GM18499 (cell line): ENCODE measurements around the gene SCAMP5.
A peak's percentile ranks its signal among the peaks of the same experiment; 100 is the strongest.

Source experiments
- ATAC-seq: cut with Tn5 transposase; IDR thresholded peaks from one replicate; pipeline ENCODE4 v1.9.1; 2021; ENCODE audit warnings: moderate number of reproducible peaks; ENCODE audit not compliant: insufficient read depth, unreplicated experiment

Gene SCAMP5

DNA sequence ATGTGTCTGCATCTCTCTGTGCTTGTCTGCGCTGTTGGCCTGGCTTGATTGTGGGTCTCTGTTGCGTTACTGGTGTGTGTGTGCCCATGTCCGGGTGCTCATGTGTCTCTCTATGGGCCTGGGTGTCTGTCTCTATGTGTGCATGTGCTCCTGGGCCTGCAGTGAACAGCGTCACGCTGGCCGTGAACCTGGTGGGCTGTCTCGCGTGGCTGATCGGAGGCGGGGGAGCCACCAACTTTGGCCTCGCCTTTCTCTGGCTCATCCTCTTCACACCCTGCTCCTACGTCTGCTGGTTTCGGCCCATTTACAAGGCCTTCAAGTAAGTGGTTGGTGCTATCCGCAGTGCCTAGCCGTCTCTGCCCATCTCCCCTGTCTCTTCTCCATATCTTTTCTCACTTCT is 21.1 kb downstream of the SCAMP5 start:
- ATAC-seq: no peak

DNA sequence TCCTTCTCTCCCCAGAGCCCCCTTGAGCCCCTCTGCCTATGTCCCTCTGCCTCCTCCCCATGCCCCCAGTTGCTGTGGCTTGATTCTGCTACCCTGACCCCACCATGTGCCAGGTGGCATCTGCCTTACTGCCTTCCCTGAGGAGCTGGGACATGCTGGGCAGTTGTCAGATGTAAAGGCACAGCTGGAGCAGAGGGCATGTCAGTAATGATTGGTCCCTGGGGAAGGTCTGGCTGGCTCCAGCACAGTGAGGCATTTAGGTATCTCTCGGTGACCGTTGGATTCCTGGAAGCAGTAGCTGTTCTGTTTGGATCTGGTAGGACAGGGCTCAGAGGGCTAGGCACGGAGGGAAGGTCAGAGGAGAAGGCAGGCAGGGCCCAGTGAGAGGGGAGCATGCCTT is 24.6 kb downstream of the SCAMP5 start:
- ATAC-seq: no peak

DNA sequence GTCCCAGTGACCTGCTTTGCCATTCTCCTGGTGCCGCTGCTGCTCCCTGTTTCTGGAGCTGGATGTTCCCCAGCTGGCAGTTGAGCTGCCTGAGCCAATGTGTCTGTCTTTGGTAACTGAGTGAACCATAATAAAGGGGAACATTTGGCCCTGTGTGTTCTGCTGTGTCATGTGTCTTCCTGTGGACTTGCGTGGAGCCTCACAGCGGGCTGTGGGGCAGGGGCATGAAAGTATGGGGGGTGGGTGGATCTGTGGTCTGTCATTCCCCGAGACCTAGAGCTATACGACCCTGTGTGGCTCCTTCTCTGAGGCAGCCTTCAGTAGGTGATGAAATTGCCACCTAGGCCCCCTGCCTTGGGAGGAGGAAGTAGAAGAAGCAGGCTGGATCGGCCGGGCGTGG is 26.0 kb downstream of the SCAMP5 start:
- no peak for ATAC-seq

DNA sequence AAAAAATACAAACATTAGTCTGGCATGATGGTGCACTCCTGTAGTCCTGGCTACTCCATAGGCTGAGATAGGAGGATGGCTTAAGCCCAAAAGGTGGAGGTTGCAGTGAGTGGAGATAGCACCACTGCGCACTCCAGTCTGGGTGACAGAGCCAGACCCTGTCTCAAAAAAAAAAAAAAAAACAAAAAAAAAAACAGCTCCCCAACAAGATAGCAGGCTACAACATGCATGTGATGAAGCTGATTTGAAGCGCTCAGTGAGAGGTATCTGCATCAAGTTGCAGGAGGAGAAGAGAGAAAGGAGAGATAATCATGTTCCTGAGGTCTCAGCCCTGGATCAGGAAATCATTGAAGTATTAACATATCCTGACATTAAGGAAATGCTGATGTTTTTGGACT is 27.4 kb downstream of the SCAMP5 start:
- ATAC-seq: no peak

DNA sequence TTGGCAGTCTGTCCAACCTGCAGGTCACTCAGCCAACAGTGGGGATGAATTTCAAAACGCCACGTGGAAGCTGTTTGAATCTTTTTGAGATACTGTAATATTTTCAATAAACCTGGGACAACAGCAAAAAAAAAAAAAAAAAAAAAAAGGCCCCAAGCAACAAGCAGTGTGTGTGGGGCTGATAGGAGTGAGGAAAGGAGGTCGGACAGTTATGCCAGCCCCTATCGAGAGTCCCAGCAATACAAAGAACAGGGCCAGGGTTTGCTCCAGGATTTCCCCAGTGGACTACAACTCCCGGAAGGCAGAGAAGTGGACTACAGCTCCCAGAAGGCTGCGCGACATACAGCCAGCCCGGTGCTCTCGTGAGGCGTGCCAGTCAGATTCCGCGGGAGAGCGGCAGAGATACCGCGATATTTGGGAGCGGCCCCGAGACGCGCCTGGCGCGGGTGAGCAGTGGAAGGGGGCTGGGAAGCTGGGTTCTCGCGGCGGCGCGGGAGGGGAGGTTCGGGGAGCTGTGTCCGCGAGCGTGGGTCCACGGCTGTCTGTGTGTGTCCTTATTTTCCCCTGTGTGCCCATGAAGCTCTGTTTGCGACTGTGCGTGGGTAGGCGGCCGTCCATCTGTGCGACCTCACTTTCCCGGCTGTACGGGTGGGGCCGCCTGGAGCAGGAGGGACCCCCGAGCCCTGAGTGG is 28.0 kb downstream of the SCAMP5 start, which contains the start of gene PPCDC:
PPCDC (plus strand) TSS at position 410 of the 691 bp plus-strand sequence. CDS start 4,729 bp downstream, outside the sequence.
- peak; percentile 89 for ATAC-seq

DNA sequence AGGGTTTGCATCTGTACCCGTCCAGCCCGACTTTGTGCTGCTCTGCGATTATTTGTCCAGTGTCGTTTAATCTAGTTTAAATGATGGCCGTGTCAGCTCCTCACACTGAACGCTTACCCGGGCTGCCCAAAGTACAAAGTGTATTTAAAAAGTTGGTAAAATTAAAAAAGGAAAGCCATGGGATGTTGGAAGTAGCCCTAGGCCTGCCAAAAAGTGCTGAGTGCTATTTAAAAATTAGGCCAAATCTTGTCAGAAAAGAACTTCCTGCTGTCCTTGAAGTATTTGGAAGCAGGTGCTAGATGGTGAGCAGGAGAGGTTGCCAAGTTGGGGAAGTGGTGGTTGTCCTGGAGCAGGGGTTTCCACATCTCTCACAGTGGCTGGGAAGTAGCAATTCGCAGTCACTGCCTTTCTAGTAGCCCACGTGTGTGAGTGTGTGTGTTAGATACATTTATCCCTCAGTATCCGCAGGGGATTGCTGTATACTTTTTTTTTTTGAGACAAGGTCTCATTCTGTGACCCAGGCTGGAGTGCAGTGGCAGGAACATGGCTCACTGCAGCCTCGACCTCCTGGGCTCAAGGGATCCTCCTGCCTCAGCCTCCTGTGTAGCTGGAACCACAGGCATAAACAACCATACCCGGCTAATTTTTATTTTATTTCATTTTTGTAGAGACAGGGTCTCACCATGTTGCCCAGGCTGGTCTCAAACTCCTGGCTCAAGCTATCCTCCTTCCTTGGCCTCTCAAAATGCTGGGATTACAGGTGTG is 28.7 kb downstream of the SCAMP5 start:
- no peak for ATAC-seq

DNA sequence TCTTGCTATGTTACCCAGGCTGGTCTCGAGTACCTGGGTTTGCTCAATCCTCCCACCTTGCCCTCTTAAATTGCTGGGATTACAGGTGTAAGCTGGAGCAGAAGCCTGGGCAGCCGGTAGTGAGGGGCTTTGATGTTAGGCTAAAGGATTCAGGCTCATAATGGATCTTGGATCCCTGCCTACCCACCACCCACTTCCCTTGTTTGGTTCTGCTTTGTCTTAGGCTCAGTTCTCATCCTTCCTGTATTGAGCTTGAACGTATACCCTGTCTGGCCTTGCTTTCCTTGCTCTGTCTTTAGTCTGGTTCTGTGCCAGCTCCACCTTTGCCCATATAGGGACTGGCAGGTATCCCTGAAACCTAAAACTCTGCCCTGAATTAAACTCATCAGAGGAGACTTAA is 29.7 kb downstream of the SCAMP5 start:
- ATAC-seq: no peak

DNA sequence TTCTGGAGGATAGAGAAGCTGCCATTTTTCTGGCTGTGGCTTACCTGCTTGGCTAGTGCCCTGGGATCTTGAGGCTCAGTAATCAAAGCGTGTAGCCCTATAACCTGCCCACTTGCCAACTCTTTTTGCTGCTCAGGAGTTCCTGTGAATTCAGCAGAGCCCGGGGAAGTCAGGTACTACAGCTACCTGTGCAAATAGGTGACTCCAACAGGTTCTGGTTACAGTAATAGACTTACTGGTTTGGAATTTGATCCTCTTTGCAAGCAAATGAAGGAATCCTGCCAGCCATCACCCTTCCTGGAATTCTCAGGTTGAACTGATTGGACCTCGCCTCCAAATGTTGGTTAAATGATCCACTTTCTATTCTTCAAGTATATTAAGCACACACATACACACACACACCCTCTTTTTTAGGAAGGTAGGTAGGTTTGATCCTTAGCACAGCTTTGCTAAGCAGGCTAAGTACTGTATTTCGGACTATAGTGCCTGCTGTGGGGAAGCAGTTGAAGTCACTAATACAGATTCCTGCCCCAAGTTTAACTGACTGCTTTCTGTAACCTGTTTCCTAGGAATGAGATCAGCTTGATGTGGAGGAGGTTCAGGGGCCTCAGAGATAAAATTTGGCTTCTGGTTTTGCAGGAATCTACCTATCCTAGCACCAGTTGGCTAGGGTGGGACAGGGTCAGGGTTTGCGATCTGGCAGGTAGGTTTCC is 30.3 kb downstream of the SCAMP5 start:
- ATAC-seq: no peak

DNA sequence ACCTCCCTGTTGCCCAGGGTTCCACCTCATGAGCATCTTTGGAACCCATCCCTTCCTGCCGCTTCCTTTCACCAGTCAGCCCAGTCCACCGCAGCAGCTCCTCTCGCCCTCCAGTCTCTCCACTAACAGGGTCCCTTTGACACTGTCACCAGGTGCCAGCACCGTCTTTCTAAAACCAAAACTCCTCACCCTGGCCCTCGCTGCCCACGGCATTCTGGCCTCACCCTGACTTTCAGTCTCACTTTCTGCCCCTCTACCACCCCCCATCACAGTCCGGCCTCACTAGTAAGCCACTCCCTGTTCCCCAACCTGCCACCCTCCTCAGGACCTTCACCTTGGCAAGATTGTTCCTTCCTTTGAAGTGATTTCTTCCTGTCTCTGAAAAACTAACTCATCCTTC is 32.2 kb downstream of the SCAMP5 start:
- no peak for ATAC-seq

DNA sequence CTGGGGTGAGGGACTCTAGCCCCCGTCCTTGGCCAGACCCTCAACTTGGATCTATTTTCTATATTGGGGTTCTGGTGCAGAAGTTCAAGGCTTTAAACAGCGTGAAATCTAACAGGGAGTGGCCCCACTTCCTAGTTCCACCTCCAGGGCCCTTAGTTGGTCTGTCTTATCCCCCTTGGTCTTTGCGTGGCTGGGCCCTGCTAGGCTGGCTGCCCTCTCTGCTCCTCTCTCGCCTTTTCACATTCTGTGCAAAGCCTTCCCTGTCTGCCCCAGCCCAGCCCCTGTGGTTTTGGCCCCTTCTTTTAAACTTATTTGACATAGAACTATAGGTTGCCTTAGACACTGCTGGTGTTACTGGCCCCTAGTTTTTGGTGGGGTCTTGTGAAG is 33.6 kb downstream of the SCAMP5 start:
- ATAC-seq: no peak

DNA sequence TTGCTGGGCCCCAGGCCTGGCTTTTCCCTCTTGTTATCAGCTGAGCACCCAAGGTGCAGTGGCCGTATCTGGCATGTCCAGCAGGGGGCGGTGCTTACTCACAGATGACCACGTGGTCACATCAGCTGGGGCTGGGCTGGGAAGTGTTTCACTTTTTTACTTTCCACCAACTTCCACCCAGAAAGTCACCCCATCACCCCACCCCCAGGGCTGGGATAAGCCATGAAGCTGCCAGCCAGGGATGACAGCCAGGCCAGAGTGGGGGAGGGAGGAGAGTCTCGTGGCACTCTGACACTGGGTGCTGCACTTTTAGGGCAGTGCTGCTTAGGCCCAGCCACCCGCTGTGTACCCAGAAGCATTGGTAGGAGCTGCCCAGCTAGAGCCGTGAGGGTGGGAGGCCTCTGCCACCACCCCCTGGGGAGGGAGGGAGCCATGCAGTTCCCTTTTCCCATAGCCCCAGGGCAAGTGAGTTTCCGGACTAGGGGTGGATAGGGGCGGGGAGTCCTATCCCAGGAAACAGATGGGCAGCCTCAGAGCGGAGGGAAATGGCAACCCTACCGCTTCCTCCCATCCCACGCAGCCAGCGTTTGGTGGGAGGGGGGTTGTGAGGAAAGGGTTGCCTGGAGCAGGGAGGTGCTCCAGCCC is 34.1 kb downstream of the SCAMP5 start:
- no peak for ATAC-seq

DNA sequence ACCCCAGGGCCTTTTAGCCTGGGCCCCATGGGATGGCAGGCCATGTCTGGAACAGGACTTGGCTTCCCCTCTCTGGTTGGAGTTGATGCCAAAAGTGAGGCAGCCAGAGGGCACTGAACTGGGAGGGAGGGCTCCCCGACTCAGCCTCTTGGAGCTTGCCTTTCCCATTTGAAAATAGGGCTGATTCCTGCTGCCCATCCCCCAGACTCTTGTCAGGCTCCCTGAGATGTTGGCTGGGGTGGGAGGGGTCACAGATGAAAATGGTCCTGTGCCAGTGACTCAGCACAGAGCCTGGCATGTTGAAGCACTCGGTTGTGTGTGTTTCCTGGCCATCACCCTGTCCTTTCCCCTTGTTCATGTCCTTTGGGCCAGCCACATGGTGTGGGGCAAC is 34.7 kb downstream of the SCAMP5 start:
- no peak for ATAC-seq

DNA sequence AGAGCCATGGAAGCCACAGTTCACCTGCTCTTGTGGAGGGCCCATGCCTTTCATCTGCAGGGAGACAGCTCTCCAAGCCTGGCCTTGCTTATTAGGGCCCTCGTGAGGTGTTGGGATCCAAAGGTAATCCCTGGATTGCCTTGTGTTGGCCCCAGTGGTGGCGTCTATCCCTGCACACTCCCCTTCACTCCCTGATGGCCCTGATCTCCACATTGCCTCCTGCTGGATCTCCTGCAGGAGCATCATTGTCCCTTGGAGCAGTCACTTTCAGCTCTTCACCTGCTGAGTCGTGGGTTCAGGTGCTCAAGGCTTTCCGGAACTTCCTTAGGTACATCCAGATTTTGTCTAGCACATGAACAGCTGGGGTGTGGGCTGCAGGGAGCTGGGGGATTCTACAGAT is 35.1 kb downstream of the SCAMP5 start:
- no peak for ATAC-seq

DNA sequence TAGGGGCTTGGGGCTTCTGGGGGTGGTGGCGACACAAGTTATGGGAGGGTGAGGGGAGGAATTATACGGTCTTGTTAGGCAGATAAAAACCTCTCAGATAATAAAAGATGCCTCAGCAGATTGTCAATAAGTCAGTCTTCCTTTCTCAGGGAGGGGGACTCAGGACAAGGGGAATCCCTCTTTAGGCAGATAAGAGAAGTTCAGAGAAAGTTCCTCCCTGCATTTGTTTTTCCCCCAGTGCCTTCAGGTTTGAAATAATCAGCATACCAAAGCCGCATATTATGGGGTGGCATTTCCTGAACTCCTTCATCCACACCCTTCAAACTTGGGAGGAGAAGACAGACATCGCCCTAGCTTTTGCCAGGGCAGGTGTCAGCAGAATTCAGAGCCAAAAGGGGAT is 36.5 kb downstream of the SCAMP5 start:
- no peak for ATAC-seq

DNA sequence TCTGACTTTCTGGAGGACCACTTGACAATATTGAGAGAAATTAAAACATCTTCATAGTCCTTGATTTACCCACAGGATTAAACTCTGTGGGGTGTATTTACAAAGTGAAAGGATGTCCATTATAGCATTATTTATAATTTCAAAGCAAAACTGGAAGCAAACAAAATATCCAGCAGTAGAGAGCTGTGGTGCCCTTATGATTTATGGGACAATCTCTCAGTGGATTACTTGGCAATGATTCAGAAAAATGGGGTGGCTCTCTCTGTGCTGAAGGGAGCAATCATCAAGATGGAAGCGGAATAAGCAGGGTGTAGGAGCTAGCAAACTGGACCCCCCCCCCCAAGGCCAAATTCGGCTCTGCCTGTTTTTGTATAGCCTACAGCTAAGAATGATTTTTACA is 37.0 kb downstream of the SCAMP5 start:
- ATAC-seq: no peak

DNA sequence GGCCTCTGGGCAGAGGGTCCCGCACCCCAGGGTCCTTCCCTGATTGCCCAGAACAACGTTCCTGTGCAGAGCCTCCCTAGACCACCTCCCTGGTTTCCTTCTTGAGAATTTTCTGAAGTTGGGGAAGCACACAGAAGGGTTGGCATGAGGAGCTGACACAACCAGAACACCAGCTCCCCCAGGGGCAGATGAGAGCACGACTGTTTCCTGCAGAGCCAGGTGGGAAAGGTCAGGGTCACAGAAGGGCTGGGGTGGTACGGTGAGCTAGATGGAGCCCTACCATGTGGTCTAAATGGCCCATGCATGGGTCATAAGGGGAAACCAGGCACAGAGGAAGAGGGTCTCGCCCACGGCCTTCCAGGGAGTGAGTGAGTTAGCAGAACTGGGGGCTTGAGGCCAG is 38.4 kb downstream of the SCAMP5 start:
- ATAC-seq: no peak

DNA sequence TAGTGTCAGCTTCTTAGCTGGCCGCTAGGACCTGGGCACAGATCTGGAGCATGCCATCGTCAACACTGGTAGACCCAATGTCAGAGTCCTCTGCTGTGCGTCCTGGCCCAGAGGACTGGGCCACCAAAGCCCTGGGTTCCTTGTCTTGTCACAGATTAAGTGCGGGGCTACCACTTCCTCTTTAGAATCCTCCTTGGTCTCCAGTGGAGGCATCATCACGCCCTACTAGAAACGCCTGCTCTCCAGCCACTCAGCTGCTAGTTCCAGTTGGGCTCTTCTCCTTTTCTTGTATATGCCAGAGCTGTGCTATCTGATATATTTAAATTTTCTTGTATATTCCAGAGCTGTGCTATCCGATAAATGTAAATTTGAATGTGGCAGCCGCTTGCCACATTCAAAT is 39.3 kb downstream of the SCAMP5 start:
- ATAC-seq: no peak

DNA sequence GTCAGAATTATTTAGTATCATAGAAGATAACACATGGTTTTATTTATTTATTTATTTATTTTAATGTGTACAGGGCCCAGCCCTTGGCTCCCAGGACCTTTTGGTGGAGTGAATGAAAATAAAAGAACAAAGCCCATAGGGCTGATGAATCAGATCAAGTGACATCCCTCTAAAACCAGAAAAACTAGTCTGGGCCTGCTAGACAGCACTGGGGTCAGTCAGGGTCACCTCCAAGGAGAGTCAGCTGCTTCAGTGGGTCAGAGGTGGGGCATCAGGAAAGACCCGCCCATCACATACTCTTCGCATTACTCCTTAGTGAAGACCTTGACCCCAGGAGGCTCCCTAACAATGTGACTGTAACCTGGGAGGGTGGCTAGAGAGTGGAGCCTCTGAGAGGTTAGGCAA is 40.9 kb downstream of the SCAMP5 start:
- ATAC-seq: no peak

DNA sequence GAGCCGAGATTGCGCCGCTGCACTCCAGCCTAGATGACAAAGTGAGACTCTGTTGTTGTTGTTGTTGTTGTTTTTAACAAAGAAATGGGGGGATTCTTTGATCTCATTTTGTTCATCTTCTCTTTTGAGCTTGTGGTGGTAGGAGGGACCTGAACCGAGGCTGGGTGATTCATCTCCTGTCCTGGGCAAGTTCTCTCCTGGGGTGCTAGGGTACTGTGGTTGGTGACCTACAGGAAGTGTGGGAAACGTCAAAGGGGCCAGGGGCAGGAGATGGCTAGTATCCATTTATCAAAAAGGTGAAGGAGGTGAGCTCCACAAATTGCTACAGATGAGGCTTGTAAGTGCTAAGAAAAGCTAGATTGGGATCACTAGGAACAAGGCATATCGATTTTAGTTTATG is 42.3 kb downstream of the SCAMP5 start:
- ATAC-seq: no peak

DNA sequence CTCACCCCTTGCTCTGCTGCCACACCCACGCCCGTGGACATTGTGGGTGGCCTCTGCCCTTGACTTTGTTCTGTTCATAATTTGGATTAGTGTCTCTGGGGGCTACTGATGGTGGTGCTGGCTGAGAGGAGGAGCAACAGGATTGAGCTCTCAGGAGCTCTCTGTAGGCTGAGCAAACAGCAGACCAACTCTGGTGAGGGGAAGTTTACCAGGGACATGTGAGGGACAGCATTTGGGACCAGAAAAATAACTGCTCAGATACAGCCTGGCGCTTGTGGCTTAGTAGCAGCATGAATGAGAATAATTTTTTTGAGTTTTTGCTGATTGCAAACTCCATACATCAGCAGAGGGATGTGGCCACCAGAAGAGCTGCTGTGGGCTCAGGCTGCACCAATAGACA is 42.9 kb downstream of the SCAMP5 start:
- ATAC-seq: no peak
